ENCODE results near the gene SNRK.

SNRK gene

GRCh38 chr3:43309372-43310305 lies 23.3 kb downstream of the SNRK start:
- DNase-seq: no peak

DNA sequence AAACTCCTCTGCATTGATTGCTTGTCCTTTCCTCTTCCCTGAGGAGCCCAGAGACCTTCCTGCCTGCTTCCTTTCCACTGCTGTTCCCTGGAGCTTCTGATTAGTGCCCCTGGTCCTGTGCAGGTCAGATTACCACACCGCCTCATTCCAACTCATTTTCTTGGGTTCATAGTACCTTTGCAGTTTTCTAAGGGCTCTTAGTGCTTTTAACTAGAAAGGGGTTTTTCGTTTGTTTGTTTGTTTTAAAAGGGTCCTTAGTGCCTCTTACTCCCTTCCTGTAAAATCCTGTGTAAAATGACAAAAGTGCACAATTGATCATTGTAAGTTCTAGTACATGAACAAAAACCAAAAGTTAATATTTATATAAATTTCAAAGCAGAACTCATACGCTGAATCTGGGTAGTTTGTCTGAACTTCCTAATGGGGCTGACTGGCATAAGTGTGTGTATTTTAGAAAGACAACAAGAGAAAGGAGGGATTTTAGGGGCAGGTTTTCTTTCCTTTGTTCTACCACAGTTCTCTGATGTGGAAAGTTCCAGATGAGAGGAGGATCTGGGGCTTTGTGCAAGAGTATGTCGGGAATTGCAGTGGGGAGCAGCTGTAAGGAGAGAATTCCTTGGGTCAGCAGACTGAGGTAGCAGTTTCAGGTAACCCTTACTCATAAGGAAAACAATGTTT lies 30.6 kb downstream of the SNRK start:
- no peak for DNase-seq

- DNase-seq: no peak
Measured at GRCh38 chr3:43317461-43318316, 31.3 kb downstream of the SNRK start.

- DNase-seq: no peak
Measured at GRCh38 chr3:43319376-43319775, 33.0 kb downstream of the SNRK start.

DNA sequence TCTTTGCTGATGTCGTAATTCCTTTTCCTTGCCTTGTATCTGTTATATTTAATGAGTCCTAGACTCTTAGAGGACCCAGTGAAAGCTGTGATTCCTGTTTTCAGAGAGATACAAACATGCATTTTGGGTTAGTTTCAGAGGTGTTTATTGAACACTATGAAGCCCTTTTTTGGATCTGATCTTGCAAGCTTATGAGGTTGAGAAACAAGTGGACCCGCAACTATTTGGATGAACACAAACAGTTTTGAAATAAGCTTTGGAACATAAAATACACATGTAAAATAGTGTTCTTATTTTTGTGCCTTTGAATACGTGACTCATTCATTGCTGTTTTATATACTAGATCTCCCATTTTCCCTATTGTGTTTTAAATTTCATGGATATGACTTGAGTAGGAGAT lies 33.5 kb downstream of the SNRK start:
- no peak for DNase-seq

- DNase-seq: no peak
Measured at GRCh38 chr3:43320288-43320687, 33.9 kb downstream of the SNRK start.

- no peak for DNase-seq
Measured at GRCh38 chr3:43323541-43323940, 37.2 kb downstream of the SNRK start.

GRCh38 chr3:43326891-43327581 lies 40.7 kb downstream of the SNRK start:
- DNase-seq: no peak

DNA sequence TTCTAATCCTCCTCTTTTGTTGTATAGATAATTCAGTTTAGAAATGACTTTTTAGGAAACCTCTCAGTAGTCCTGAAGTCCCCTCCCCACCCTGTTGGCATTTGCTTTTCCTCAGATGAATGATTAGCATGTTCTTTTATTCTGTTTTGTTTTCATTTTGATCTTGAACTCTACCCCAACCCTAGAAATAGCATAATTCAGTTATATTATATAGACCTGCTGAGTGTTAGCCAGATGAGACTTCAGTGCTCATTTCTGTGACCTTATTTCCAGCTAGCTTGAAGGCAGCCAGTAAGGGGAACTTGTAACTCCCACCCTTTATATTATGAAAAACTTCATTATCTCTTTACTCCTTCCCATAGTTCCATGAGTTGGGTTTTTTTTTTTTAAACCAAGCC lies 41.2 kb downstream of the SNRK start:
- no peak for DNase-seq

DNA sequence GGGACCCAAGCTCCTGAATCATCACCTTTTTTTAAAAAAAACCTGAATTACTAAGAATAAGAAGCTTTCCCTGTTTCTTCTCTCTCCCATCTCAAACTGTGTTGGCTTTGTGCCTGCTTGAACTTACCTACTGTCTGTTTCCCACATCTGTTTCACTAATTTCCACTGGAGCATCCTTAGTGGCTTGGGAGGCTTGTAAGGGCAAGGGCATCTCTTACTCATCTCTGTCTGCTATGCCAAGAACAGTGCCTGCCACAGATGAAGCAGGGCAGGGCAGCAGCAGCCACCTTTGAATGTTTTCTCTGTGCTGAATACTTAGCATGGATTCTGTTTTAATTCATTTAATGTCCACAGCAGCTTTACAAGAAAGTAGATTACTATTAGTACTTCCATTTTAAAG lies 42.3 kb downstream of the SNRK start:
- no peak for DNase-seq

DNA sequence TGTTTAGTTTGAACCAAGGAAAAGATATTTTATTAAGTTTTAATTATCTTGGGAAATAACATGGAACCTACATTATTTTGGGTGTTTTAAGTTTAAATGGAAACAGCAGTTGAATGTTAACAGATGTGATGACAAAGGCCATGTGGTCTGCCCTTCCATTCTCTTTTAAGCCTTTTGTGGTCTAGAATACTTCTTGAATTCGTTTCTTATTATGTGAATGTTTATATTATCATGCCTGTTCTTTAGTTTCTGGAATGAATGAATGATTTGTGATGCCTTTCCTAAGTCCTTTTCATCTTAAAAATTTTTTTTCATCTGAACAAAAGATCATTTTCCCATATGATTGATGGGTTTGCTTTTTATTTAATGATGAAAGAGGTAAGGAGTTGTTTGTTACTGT lies 44.6 kb downstream of the SNRK start:
- peak; percentile 59 for DNase-seq

DNA sequence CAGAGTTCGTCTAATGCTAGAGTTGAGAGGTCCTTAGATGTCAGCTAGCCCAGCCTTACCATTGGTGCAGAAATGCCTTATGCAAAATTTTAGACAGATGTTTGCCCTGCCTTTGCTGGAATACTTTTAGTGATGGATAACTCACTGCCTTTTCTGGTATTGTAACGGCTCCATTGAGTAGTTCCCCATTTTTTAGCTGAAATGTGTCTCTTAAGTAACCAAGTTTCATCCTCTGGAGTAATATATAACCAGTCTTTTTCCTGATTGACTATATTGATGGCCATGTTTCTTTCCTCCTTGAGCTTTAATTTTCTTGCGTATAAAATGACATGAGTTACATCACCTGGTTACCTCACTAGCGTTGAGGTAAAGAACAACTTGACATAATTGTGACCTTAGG lies 45.0 kb downstream of the SNRK start:
- DNase-seq: no peak

DNA sequence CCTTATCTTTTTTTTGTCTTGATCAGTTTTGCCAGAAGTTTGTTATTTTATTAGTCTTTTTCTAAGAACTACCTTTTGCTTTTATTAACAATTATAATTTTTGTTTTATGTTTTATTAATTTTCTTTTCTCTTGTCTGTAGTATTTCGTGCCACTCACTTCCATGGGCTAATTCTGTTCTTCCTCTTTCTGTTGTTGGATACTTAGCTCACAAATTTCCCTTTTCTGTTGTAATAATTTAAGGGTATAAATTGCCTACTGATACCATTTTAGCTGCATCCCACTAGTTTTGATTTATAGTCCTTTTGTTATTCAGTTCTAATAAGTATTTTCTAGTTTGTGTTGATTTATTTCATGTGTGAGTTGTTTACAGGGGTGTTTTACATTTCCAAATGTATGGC lies 48.6 kb downstream of the SNRK start:
- DNase-seq: no peak

DNA sequence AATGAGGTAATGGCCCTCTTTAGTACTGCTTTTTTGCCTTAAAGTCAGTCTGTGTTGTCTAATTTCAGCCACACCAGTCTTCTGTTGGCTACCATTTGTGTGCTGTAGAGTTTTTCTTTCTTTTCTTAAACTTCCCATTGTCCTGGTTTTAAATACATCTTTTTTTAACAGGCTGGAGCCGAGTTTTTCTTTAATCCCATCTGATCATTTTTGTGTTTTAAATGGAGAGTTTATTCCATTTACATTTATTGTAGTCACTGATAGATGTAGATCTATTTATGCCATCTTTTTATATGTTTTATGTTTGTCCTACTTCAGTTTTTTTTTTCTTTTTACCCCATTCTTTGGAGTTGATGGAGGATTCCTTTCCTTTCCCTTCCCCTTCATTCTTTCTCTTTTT lies 49.5 kb downstream of the SNRK start:
- no peak for DNase-seq

DNA sequence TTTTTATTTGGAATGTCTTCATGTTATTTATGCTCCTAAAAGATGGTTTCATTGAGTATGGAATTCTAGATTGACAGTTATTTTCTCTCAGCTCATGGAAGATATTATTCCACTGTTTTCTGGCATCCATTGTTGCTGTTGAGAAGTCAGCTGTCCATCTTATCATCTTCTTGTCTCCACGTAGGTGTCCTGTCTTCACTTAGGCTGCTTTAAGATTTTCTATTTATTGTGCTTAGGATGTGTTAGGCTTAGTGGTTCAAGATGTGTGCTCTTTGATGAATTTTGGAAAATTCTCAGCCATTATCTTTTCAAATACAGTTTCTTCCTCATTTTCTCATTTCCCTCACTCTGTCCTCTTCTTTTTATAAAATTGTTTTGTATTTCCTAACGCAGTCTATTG lies 52.0 kb downstream of the SNRK start:
- DNase-seq: no peak

- no peak for DNase-seq
Measured at GRCh38 chr3:43340403-43340802, 54.1 kb downstream of the SNRK start.

GRCh38 chr3:43341788-43342187 lies 55.4 kb downstream of the SNRK start:
- no peak for DNase-seq

DNA sequence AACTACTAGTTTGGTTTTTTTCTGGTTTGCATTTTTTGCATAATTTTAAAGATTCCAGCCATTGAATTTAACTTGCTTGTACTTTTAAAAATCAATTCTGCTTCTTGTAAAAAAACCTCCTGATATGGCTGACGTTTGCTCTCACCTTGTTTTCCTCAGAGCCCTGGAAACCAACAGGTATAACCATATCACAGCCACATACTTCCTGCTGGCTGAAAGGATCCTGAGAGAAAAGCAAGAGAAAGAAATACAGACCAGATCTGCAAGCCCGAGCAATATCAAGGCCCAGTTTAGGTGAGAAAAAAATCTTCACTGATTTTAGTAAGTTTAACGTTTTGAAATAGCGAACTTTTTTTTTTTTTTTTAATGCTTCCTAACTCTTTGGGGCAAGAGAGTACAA lies 56.8 kb downstream of the SNRK start:
- no peak for DNase-seq

GRCh38 chr3:43343815-43344214 lies 57.5 kb downstream of the SNRK start:
- DNase-seq: no peak

DNA sequence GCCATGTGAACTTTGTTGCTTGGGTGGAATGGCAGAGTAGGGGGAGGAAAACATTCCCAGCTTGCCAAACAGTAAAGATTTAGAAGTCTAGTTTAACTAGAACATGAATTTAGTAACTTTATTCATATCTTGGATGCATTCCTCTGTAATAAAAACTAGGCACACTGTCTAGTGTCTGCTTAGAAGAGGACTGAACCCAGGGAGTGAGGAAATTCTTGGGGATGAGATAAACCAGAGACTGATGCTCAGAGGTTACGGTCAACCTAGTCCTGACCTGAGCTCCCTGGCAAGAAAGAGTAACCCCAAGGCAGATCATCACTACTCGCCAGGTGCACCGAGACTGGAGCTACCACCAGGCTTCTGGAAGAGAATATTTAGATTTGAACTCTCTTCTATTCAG lies 58.2 kb downstream of the SNRK start:
- DNase-seq: no peak

GRCh38 chr3:43345246-43345645 lies 58.9 kb downstream of the SNRK start:
- DNase-seq: no peak

GRCh38 chr3:43345877-43346276 lies 59.5 kb downstream of the SNRK start:
- DNase-seq: peak; percentile 30
